ENCODE results near the gene SUOX.

- TF ChIP-seq POLR2A (IDR thresholded peaks at IDR 0.05; ENCODE audit: low read depth, low read length): no peak
- TF ChIP-seq TAF1 (IDR thresholded peaks at IDR 0.05; ENCODE audit: borderline replicate concordance, low read depth, low read length): no peak
- TF ChIP-seq POLR2AphosphoS5 (IDR thresholded peaks at IDR 0.05; ENCODE audit: low read depth, low read length): no peak
These were observed 32.1 kb downstream of the SUOX start for GRCh38 chr12:56029166-56029519.

Data from GM12892 (cell line).